ENCODE data around the gene DGKQ.
"Not testable (repeated sequence)": the region's sequence is repeated elsewhere in the genome, so short reads cannot be mapped to it uniquely, and the experiment has no call there.

Gene DGKQ

DNA sequence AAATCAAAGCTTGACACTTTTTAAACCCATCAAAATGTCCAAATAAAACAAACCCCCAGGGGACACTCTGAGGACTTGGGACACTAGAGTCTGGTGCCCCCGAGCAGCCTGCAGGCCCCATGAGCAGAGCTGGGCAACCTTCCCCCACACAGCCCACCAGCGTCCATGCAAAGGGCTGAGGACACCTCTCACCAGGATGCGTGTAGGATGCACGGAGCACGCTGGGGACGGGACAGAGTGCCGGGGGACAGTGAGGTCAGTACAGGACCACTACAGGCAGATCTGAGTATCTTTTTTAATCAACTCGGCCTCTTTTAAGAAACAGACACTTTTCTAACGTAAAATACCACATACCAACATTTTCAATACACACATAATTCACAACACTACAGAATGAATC is 48.2 kb downstream of the DGKQ start:
- no peak for TF ChIP-seq CTCF (conservative IDR thresholded peaks at IDR 0.05; ENCODE audit: low read depth, low read length)
- no peak for DNase-seq (ENCODE audit: low read depth)
- H3K4me3 ChIP-seq (ENCODE audit: low read depth, low read length) = no peak overlapping the region

GRCh38 chr4:924107-925096 is 49.0 kb downstream of the DGKQ start:
- TF ChIP-seq CTCF (conservative IDR thresholded peaks at IDR 0.05; ENCODE audit: low read depth, low read length) = no peak
- no peak overlapping the region for H3K4me3 ChIP-seq (ENCODE audit: low read depth, low read length)
- peak; percentile 56 for DNase-seq (ENCODE audit: low read depth)

- H3K4me3 ChIP-seq (ENCODE audit: low read depth, low read length) = no peak overlapping the region
- no peak for DNase-seq (ENCODE audit: low read depth)
- TF ChIP-seq CTCF (conservative IDR thresholded peaks at IDR 0.05; ENCODE audit: low read depth, low read length) = no peak
These were observed 51.5 kb downstream of the DGKQ start for GRCh38 chr4:921830-922331.

DNA sequence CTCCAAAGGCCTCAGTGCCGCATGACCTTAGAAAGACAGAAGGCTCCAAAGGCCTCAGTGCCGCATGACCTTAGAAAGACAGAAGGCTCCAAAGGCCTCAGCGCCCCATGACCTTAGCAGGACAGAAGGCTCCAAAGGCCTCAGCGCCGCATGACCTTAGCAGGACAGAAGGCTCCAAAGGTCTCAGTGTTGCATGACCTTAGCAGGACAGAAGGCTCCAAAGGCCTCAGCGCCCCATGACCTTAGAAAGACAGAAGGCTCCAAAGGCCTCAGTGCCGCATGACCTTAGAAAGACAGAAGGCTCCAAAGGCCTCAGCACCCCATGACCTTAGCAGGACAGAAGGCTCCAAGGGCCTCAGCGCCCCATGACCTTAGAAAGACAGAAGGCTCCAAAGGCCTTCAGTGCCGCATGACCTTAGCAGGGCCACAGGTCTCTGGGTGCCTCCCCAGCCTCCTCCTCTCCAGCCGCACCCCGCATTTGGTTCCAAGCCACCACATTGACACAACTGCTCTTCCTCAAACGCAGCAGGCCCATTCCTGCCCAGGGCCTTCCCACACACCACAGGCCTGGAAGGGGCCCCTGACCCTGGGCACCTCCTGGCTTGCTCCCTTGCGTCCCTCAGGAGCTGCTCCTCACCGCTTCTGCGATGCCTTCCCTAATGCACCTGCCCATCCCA is 54.2 kb downstream of the DGKQ start:
- DNase-seq (ENCODE audit: low read depth); H3K4me3 ChIP-seq (ENCODE audit: low read depth, low read length): not testable (repeated sequence)

DNA sequence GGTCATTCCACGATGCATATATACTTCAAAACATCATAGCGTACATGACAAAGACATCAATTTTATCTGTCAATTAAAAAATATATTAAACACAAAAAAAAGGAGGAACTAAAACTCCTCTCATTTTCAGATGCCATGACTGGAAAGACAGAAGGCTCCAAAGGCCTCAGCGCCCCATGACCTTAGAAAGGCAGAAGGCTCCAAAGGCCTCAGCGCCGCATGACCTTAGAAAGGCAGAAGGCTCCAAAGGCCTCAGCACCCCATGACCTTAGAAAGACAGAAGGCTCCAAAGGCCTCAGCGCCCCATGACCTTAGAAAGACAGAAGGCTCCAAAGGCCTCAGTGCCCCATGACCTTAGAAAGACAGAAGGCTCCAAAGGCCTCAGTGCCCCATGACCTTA is 54.8 kb downstream of the DGKQ start:
- DNase-seq (ENCODE audit: low read depth); H3K4me3 ChIP-seq (ENCODE audit: low read depth, low read length): not testable (repeated sequence)

- no peak for DNase-seq (ENCODE audit: low read depth)
- no peak for TF ChIP-seq CTCF (conservative IDR thresholded peaks at IDR 0.05; ENCODE audit: low read depth, low read length)
- H3K4me3 ChIP-seq (ENCODE audit: low read depth, low read length) = no peak overlapping the region
These were observed 55.4 kb downstream of the DGKQ start for GRCh38 chr4:917992-918391.

- H3K4me3 ChIP-seq (ENCODE audit: low read depth, low read length) = no peak overlapping the region
- TF ChIP-seq CTCF (conservative IDR thresholded peaks at IDR 0.05; ENCODE audit: low read depth, low read length) = no peak
- no peak for DNase-seq (ENCODE audit: low read depth)
These were observed 55.9 kb downstream of the DGKQ start for GRCh38 chr4:917466-917865.
